PC-9 (cell line): ENCODE data around the gene PTBP2.

Experiments
- EZH2 ChIP-seq: fragments of 200-600 bp; sonication (generic); IDR thresholded peaks from 2 replicates; pipeline ENCODE4 v1.8.0; 2017; ENCODE audit warnings: antibody characterized with exemption, low read depth
- TF ChIP-seq, protein P1 (sequence below): fragments of 200-600 bp; sonication (generic); conservative IDR thresholded peaks from 2 replicates; pipeline ENCODE4 v1.6.1; 2017; ENCODE audit warnings: mixed run types, antibody characterized with exemption, mild to moderate bottlenecking, moderate library complexity

DNA sequence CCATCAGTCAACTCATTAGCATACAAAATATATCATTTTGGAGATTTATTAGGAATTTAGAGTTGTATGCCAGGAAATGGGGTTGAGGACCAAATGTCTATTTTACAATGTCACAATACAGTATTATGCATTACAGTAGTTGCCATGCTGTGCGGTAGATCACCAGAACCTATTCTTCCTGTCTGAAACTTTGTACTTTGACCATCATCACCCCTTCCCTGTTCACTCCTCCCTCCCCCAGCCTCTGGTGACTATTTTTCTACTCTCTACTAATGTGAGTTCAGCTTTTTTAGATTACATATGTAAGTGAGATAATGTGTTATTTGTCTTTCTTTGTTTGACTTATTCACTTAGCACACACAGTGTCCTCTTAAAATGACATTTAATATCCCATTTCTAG is 50.8 kb downstream of the PTBP2 start:
- TF ChIP-seq, protein P1, sequence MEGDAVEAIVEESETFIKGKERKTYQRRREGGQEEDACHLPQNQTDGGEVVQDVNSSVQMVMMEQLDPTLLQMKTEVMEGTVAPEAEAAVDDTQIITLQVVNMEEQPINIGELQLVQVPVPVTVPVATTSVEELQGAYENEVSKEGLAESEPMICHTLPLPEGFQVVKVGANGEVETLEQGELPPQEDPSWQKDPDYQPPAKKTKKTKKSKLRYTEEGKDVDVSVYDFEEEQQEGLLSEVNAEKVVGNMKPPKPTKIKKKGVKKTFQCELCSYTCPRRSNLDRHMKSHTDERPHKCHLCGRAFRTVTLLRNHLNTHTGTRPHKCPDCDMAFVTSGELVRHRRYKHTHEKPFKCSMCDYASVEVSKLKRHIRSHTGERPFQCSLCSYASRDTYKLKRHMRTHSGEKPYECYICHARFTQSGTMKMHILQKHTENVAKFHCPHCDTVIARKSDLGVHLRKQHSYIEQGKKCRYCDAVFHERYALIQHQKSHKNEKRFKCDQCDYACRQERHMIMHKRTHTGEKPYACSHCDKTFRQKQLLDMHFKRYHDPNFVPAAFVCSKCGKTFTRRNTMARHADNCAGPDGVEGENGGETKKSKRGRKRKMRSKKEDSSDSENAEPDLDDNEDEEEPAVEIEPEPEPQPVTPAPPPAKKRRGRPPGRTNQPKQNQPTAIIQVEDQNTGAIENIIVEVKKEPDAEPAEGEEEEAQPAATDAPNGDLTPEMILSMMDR: no peak
- no peak for TF ChIP-seq EZH2
